ENCODE measurements around the gene NFKBIE. TPM values are rescaled to one million over a fixed set of nuclear protein-coding genes. Genes with fewer than 3 reads are reported as not detected.

NFKBIE gene
- total RNA-seq, 1 experiment from 2014 or later: 24.9 TPM

- ChIA-PET POLR2A (interaction anchor here (0.5 to 0.8 kb wide), 4 partner anchors 9 to 752 kb away, joined by 3 to 13 read pairs (median 5); no protein-coding TSS in a partner anchor), CTCF (interaction anchor here (0.7 to 1.3 kb wide), 2 partner anchors 31 to 85 kb away, joined by 4 to 5 read pairs; no protein-coding TSS in a partner anchor)
- peak; percentile 97 for TF ChIP-seq SIN3A (IDR thresholded peaks at IDR 0.05; ENCODE audit: borderline replicate concordance, insufficient read depth, low read depth, low read length)
- TF ChIP-seq TCF7L2 (IDR thresholded peaks at IDR 0.05; ENCODE audit: low read depth, low read length): 0 out of 2 replicates have a peak, but pooled peaks have one; percentile 8
- peak; percentile 98 for TF ChIP-seq CTCF (IDR thresholded peaks at IDR 0.05)
- peak; percentile 77 for TF ChIP-seq POLR2AphosphoS5 (IDR thresholded peaks at IDR 0.05; ENCODE audit: low read depth, low read length)
- TF ChIP-seq REST (IDR thresholded peaks at IDR 0.05; ENCODE audit: insufficient read depth in 1 of 2, low read depth in 2 of 2, low read length in 1 of 2): no peak
- H3K4me1 ChIP-seq (ENCODE audit: control insufficient read depth, insufficient read depth, low read length): peaks cover 42% of the 10 kb centered on the region
- intact Hi-C loops (cut with micrococcal nuclease; ENCODE audit: unreplicated experiment): loop anchor here (10.0 kb wide), 1 partner anchor 162 kb away; no protein-coding TSS in a partner anchor
- H3K36me3 ChIP-seq (ENCODE audit: control insufficient read depth, insufficient read depth, low read length): peaks cover 17% of the 10 kb centered on the region
- H3K27me3 ChIP-seq (ENCODE audit: control insufficient read depth, insufficient read depth, low read length): no peaks in the 10 kb centered on the region
- no peaks in the 10 kb centered on the region for H3K9me3 ChIP-seq (ENCODE audit: control insufficient read depth, insufficient read depth, low read depth, low read length)
- H3K27ac ChIP-seq (ENCODE audit: low read length): peak within 1 kb of the TSS; percentile 83
- DNase-seq (ENCODE audit: low read depth, low spot score): no peak
- H3K4me3 ChIP-seq (ENCODE audit: low read depth in 2 of 2, low read length in 2 of 2): peak within 1 kb of the TSS; percentile 87 to 95
- peak; percentile 75 for ATAC-seq
- no TSS peak for BruUV-seq (replicated peaks)
- in situ Hi-C loops (cut with HindIII; ENCODE audit: low pct_unique_long_range_greater_than_20kb, low sequenced_read_pairs): no loop called here
These were observed 8.2 kb downstream of the NFKBIE start, which contains the start of gene SLC35B2 for GRCh38 chr6:44257025-44257752. Gene SLC35B2 (minus strand): TSS chr6:44257528. CDS start chr6:44257410, 118 bp downstream.

- Histone ChIP-seq H3K27me3 (ENCODE audit: control insufficient read depth, insufficient read depth, low read length) (no peaks in the 10 kb centered on the region), H3K4me3 (ENCODE audit: low read depth in 2 of 2, low read length in 2 of 2) (peak overlapping the region; percentile 87 to 95)
- ATAC-seq: no peak
These were observed 8.7 kb downstream of the NFKBIE start for GRCh38 chr6:44256775-44257024.

More at GRCh38 chr6:44256775-44257024, 8.7 kb downstream of the NFKBIE start:
- H3K4me1 ChIP-seq (ENCODE audit: control insufficient read depth, insufficient read depth, low read length): peaks cover 41% of the 10 kb centered on the region
- in situ Hi-C loops (cut with HindIII; ENCODE audit: low pct_unique_long_range_greater_than_20kb, low sequenced_read_pairs): no loop called here
- ChIA-PET CTCF (interaction anchor here (0.7 to 1.3 kb wide), 2 partner anchors 32 to 84 kb away, joined by 4 to 5 read pairs; no protein-coding TSS in a partner anchor), POLR2A (interaction anchor here (0.5 to 0.8 kb wide), 4 partner anchors 9 to 752 kb away, joined by 3 to 13 read pairs (median 5); no protein-coding TSS in a partner anchor)
- no peaks in the 10 kb centered on the region for H3K9me3 ChIP-seq (ENCODE audit: control insufficient read depth, insufficient read depth, low read depth, low read length)
- H3K27ac ChIP-seq (ENCODE audit: low read length): peak overlapping the region; percentile 83
- H3K36me3 ChIP-seq (ENCODE audit: control insufficient read depth, insufficient read depth, low read length): peaks cover 22% of the 10 kb centered on the region
- no TSS peak for BruUV-seq (replicated peaks)
- no peak for DNase-seq (ENCODE audit: low read depth, low spot score)
- TF ChIP-seq TCF7L2 (IDR thresholded peaks at IDR 0.05; ENCODE audit: low read depth, low read length) (0 out of 2 replicates have a peak, but pooled peaks have one; percentile 3), REST (IDR thresholded peaks at IDR 0.05; ENCODE audit: insufficient read depth in 1 of 2, low read depth in 2 of 2, low read length in 1 of 2) (no peak)
- intact Hi-C loops (cut with micrococcal nuclease; ENCODE audit: unreplicated experiment): loop anchor here (10.0 kb wide), 1 partner anchor 162 kb away; no protein-coding TSS in a partner anchor

Data from Panc1 (cell line).